Small intestine (tissue), 7 donors: ENCODE measurements around the gene PAPSS2. TPM values are rescaled to one million over a fixed set of nuclear protein-coding genes. Genes with fewer than 3 reads are reported as not detected.

Experiments used
- DNase-seq, 2 donors: peaks; one replicate each; pipeline versions ENCODE4 v3.0.0 to v3.0.0-alpha.2; 2013
- FAIRE-seq: peaks from 2 replicates; lab custom pipeline; 2012; peaks lifted over from hg19 to GRCh38; lab: Jason Lieb, UNC
- H3K27ac ChIP-seq, 3 donors: one replicate each; pipeline ENCODE4 v1.5.1; 2013; ENCODE audit warnings: low read length in 2 of 3, mild to moderate bottlenecking in 2 of 3, control low read depth in 1 of 3, inconsistent platforms in 1 of 3, low read depth in 1 of 3, moderate library complexity in 1 of 3
- H3K27me3 ChIP-seq, 3 donors: one replicate each; pipeline ENCODE4 v1.6.1; 2013; ENCODE audit warnings: low read length in 3 of 3, inconsistent platforms in 1 of 3; ENCODE audit not compliant: control insufficient read depth in 3 of 3, insufficient read depth in 3 of 3
- H3K36me3 ChIP-seq, 3 donors: one replicate each; pipeline ENCODE4 v1.6.1; 2013; ENCODE audit warnings: low read length in 3 of 3, inconsistent platforms in 1 of 3, low read depth in 1 of 3, mild to moderate bottlenecking in 1 of 3, moderate library complexity in 1 of 3; ENCODE audit not compliant: control insufficient read depth in 3 of 3, insufficient read depth in 2 of 3
- H3K4me1 ChIP-seq, 3 donors: one replicate each; pipeline ENCODE4 v1.6.1; 2013; ENCODE audit warnings: low read length in 2 of 3, inconsistent platforms in 1 of 3, low read depth in 1 of 3, mild to moderate bottlenecking in 1 of 3, moderate library complexity in 1 of 3; ENCODE audit not compliant: control insufficient read depth in 3 of 3, insufficient read depth in 2 of 3
- H3K4me3 ChIP-seq, 3 donors: one replicate each; pipeline ENCODE4 v1.5.1; 2013; ENCODE audit warnings: low read length in 3 of 3, control low read depth in 1 of 3, inconsistent platforms in 1 of 3, low read depth in 1 of 3, mild to moderate bottlenecking in 1 of 3, moderate library complexity in 1 of 3
- H3K9me3 ChIP-seq, 2 donors: one replicate each; pipeline ENCODE4 v1.6.1; 2013; ENCODE audit warnings: low read depth in 1 of 2, low read length in 1 of 2; ENCODE audit not compliant: control insufficient read depth in 2 of 2, insufficient read depth in 1 of 2
- WGBS, 3 donors: extraction: QIAGEN DNeasy Blood & Tissue Kit; methylation state at CpG; one replicate each; pipeline ENCODE4 v1.1.7; 2013; 5-methylcytosine and 5-hydroxymethylcytosine counted together
- polyA plus RNA-seq, 4 donors: library from polyadenylated mRNA; stranded (reverse) in 3 of 4; unstranded in 1 of 4; fragments of 200-250 nt in 3 of 4; fragments of 120-200 nt in 1 of 4; gene quantifications; one replicate each; pipeline versions ENCODE4 v1.2.1 to v1.2.3, GENCODE V29; 2013
- donor health status: healthy with polysubstance abuse.
- donor health status: control.
- donor health status: control.
- donor health status: Bipolar disorder and iron deficiency.
- donor health status: healthy.

PAPSS2 gene
- polyA plus RNA-seq, 4 donors = 28.4 to 90.5 (median 58.1) TPM

DNA sequence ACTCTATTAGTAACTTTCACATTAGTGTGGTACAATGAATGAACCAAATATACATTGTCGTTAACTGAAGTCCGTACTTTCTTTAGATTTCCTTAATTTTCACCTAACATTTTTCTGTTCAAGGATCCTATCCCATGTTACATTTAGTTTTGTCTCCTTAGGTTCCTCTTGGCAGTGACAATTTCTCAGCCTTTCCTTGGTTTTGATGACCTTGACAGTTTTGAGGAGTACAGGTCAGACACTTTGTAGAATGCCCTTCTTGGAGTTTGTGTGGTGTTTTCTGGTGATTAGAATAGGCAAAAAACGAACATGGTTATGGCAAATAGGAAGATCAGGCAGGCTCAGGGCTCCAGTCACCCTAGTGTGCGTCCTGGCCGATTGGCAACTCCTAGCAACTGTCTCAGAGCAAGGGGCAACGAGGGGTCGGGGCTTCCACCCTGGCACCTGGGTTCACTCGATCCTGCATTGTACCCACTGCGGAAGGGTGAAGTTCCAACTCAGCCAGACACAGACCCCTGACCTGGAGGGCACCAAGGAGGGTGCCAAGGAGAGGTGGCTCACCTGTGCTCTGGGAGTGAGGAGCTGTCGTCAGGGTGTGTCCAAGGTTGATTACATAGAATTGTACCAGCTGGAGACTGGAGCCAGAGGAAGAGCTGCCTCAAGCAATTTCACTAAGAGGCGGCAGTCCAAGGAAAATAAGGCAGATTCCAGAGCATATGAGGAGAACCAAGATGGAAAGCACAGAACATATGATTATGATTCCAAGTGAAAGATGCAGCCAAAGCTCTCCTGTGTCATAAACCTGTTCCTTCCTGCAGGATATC lies 37.5 kb downstream of the PAPSS2 start:
- Histone ChIP-seq H3K36me3 (peaks cover 0 to 3% (median 0%) of the 10 kb centered on the region in 3 donors), H3K4me3 (no peak overlapping the region), H3K27ac (no peak overlapping the region), H3K27me3 (no peaks in the 10 kb centered on the region), H3K9me3 (peaks cover 0 to 6% of the 10 kb centered on the region in 2 donors), H3K4me1 (peaks cover 0 to 14% (median 5%) of the 10 kb centered on the region in 3 donors)
- FAIRE-seq (no peak), DNase-seq (peak; percentile 19 to 76)
- 69 to 76% (median 72%) methylated on average over 11 of the region's 11 CpGs for whole genome bisulfite sequencing, 3 donors

DNA sequence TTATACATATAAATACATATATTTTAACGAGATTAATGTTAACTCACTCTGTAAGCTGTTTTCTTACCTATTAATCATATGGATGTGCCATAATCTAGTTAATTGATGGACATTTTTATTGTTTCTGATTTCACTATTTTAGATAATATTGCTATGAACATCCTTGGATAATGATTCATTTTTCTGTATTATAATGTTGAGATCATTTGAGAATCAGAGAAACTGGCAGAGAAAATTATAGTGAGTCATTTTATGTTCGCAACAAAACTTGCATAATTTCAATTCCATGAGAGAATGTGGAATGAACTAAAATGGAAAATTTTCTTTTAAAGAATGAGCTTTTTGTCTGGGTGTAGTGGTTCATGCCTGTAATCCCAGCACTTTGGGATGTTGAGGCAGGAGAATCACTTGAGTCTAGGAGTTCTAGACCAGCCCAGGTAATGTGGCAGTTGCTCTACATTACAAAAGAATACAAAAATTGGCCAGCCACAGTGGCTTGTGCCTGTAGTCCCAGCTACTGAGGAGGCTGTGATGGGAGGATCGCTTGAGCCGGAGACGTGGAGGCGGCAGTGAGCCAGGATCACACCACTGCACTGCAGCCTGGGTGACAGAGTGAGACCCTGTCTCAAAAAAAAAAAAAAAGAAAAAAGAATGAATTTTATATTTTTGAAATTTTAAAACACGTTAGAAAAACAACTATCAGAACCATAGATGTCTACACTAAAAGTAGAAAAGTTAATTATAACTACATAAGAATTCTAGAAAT lies 40.5 kb downstream of the PAPSS2 start:
- FAIRE-seq (peak; percentile 88), DNase-seq (no peak)
- Histone ChIP-seq H3K36me3 (peaks cover 0 to 7% (median 0%) of the 10 kb centered on the region in 3 donors), H3K4me1 (peaks cover 3 to 9% (median 7%) of the 10 kb centered on the region in 3 donors), H3K4me3 (no peak overlapping the region), H3K9me3 (no peaks in the 10 kb centered on the region), H3K27ac (no peak overlapping the region), H3K27me3 (no peaks in the 10 kb centered on the region)
- 88 to 94% (median 89%) methylated on average over 7 of the region's 7 CpGs for WGBS, 3 donors

DNA sequence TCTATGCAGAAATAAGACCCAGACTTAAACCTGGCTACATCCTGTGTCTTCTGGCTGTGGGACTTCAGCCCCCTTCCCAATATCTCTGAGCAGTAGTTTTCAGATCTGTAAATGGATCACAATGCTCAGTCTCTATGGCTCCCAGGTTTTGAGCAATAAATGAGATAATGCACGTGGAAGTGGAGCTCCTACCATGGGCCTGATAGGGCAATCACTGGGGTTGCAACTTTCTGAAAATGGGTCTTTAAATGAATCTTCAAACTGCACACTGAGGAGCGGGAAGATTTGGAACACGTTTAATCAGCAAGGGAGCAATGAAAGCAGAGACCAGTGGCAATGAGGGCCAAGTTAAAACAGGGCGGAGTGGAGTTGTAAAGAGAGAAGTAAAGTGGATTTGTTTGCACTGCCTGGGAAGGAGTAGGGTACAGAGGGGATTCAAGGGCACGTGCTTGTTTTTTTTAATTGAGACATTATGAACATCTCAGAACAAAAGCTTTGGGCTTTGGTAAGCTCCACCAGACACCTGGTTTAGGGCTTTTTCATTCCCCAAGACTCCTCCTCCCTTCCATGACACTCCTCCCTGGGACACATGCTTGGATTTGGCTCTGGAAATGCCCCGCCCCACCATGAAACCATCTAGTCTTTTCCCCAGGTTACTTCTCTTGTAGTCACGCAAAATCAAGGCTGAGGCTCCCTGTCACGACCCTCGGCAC lies 42.7 kb downstream of the PAPSS2 start:
- no peaks in the 10 kb centered on the region for H3K27me3 ChIP-seq
- peak overlapping the region in 1 of 3 donors; percentile 10 for H3K27ac ChIP-seq
- FAIRE-seq = no peak
- 67 to 73% (median 68%) methylated on average over 9 of the region's 9 CpGs for WGBS, 3 donors
- H3K4me1 ChIP-seq = peaks cover 3 to 7% (median 6%) of the 10 kb centered on the region in 3 donors
- no peak overlapping the region for H3K4me3 ChIP-seq
- DNase-seq = peak in 1 of 2 donors; percentile 28
- peaks cover 0 to 4% (median 0%) of the 10 kb centered on the region in 3 donors for H3K36me3 ChIP-seq
- H3K9me3 ChIP-seq = no peaks in the 10 kb centered on the region

DNA sequence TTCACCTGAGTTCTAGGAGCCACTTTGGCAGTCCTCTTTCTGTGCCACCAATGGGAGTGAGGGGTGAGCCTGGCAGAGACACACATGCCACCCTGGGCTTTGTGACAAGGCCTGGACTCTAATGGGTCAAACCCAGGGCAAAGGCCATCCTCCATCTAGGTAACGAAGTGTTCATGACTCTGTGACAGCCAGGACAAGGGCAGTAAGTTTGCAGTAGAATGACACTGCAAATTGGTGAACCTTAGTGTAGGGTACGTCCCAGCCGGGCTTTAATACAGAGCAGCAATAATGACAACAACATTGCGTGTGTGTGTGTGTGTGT lies 43.3 kb downstream of the PAPSS2 start:
- Histone ChIP-seq H3K27ac (no peak overlapping the region), H3K4me1 (peaks cover 0 to 7% (median 4%) of the 10 kb centered on the region in 3 donors), H3K4me3 (no peak overlapping the region), H3K36me3 (peaks cover 0 to 4% (median 0%) of the 10 kb centered on the region in 3 donors), H3K27me3 (no peaks in the 10 kb centered on the region), H3K9me3 (no peaks in the 10 kb centered on the region)
- FAIRE-seq (no peak), DNase-seq (peak in 1 of 2 donors; percentile 76)
- WGBS, 3 donors = 53 to 84% (median 72%) methylated on average over 4 of the region's 4 CpGs

DNA sequence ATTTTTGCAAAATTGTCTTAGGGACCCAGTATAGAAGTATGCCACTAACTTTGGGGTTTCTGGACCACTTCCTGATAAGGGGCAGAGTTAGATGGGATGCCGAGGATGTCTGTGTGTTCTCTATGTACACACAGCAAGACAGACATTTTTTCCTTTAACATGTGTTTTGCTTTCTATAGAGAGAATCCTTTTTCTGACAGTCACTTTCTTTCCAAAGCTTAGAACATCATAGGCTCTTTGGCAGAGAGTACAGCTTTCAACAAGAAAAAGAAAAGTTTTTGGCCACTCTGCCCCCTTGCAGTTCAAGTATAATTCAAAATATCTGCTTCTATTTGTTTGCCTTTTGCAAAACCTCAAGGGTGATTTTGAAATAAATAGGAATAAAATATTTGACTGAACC lies 44.1 kb downstream of the PAPSS2 start:
- DNase-seq (no peak), FAIRE-seq (no peak)
- Histone ChIP-seq H3K4me3 (no peak overlapping the region), H3K36me3 (peaks cover 0 to 4% (median 0%) of the 10 kb centered on the region in 3 donors), H3K9me3 (no peaks in the 10 kb centered on the region), H3K4me1 (peaks cover 0 to 7% (median 4%) of the 10 kb centered on the region in 3 donors), H3K27ac (no peak overlapping the region), H3K27me3 (no peaks in the 10 kb centered on the region)
- 56 to 69% (median 62%) methylated on average over 1 of the region's 1 CpG for WGBS, 3 donors

DNA sequence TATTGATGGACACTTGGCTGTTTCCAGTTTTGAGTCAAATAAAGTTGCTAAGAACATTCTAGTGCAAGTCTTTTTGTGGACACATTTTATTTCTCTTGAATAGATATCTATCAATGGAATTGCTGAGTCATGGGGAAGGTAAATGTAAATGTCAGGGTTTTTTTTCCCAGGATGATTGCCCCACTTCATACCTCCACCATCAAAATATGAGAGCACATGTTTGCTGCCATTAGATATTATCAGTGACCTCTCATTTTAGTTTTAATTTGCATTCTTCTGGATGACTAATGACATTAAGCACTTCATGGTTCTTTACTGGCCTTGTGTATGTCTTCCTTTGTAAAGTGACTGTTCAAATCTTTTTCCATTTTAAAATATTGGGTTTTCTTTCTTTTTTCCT lies 45.7 kb downstream of the PAPSS2 start:
- FAIRE-seq (no peak), DNase-seq (no peak)
- Histone ChIP-seq H3K4me3 (no peak overlapping the region), H3K27me3 (no peaks in the 10 kb centered on the region), H3K9me3 (no peaks in the 10 kb centered on the region), H3K27ac (no peak overlapping the region), H3K4me1 (peaks cover 0 to 7% (median 4%) of the 10 kb centered on the region in 3 donors), H3K36me3 (peaks cover 0 to 7% (median 0%) of the 10 kb centered on the region in 3 donors)

DNA sequence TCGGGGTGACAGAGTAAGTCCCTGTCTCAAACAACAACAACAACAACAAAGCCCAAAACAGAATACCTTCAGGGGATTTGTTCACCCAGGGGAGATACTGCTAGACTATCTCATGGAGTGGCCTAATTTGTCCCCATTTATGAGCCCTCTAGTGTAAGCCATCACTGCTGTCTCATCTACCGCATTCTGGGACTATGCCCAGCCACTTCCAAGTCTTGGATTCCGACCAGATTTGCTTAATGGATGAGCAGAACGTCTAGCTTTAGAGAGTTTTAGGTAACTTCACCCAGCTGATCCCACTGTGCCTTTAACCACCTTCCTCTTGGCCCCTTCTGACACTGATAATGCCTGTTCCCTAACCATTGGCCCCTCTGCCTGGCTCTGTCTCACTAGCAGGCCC lies 47.1 kb downstream of the PAPSS2 start:
- Histone ChIP-seq H3K4me1 (peaks cover 0 to 7% (median 0%) of the 10 kb centered on the region in 3 donors), H3K27ac (no peak overlapping the region), H3K4me3 (no peak overlapping the region), H3K27me3 (no peaks in the 10 kb centered on the region), H3K9me3 (no peaks in the 10 kb centered on the region), H3K36me3 (peaks cover 0 to 9% (median 0%) of the 10 kb centered on the region in 3 donors)
- DNase-seq (no peak), FAIRE-seq (no peak)
- 71 to 82% (median 79%) methylated on average over 4 of the region's 4 CpGs for WGBS, 3 donors

DNA sequence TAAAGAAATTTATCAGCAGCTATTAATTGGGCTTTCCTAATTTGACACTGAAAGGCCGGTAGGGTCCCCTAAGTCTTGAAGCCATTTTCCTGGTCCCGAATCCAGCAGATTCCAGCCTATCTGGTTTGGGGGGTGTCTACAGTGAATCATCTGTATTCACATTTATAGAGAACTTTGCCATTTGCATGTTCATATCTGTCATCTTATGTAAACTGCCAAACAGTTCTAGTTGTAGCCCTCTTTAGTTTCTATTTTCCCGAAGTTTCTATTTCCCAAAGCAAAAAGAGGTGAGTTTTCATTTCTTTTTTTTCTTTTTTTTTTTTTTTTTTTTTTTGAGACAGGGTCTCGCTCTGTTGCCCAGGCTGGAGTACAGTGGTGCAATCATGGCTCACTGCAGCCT lies 47.6 kb downstream of the PAPSS2 start:
- Histone ChIP-seq H3K27ac (no peak overlapping the region), H3K4me1 (peaks cover 0 to 7% (median 0%) of the 10 kb centered on the region in 3 donors), H3K9me3 (no peaks in the 10 kb centered on the region), H3K27me3 (no peaks in the 10 kb centered on the region), H3K4me3 (no peak overlapping the region), H3K36me3 (peaks cover 0 to 12% (median 0%) of the 10 kb centered on the region in 3 donors)
- no peak for FAIRE-seq
- DNase-seq = no peak
- 84 to 96% (median 91%) methylated on average over 4 of the region's 4 CpGs for WGBS, 3 donors
